Uterus (tissue), 4 donors: ENCODE results near the gene PHF24. TPM values are rescaled to one million over a fixed set of nuclear protein-coding genes. Genes with fewer than 3 reads are reported as not detected.
"Not testable (repeated sequence)": the region's sequence is repeated elsewhere in the genome, so short reads cannot be mapped to it uniquely, and the experiment has no call there.

Experiments
- DNase-seq, 2 donors: peaks; one replicate each; pipeline ENCODE4 v3.0.0-alpha.2; 2019 to 2020
- H3K27ac ChIP-seq, 2 donors: fragments of 200-600 bp; sonication (generic); 1 replicate in 1 of 2; 2 replicates in 1 of 2; pipeline ENCODE4 v1.5.1; 2016 to 2018
- H3K27me3 ChIP-seq, 2 donors: fragments of 200-600 bp; sonication (generic); one replicate each; pipeline ENCODE4 v1.5.1; 2018 to 2019; ENCODE audit warnings: control low read depth in 1 of 2
- H3K36me3 ChIP-seq, 2 donors: fragments of 200-600 bp; sonication (generic); one replicate each; pipeline ENCODE4 v1.5.1; 2019; ENCODE audit warnings: control low read depth in 1 of 2
- H3K4me1 ChIP-seq, 2 donors: fragments of 200-600 bp; sonication (generic); one replicate each; pipeline ENCODE4 v1.5.1; 2018 to 2019; ENCODE audit warnings: control low read depth in 1 of 2
- H3K4me3 ChIP-seq, 2 donors: fragments of 200-600 bp; sonication (generic); 1 replicate in 1 of 2; 2 replicates in 1 of 2; pipeline ENCODE4 v1.5.1; 2018 to 2019; ENCODE audit warnings: mild to moderate bottlenecking in 1 of 2
- H3K9me3 ChIP-seq, 2 donors: fragments of 200-600 bp; sonication (generic); one replicate each; pipeline ENCODE4 v1.5.1; 2019; ENCODE audit warnings: control low read depth in 1 of 2
- POLR2A ChIP-seq, 2 donors: fragments of 450-650 bp; IDR thresholded peaks; one replicate each; pipeline ENCODE4 v1.6.1; 2016; ENCODE audit warnings: antibody characterized with exemption in 2 of 2, mild to moderate bottlenecking in 1 of 2, moderate library complexity in 1 of 2
- intact Hi-C: fragments of 100-400 bp; cut with DNase I; formaldehyde crosslinking; loops from one replicate; pipeline ENCODE4 v1.15.1; 2023; ENCODE audit warnings: low total_unique reads
- total RNA-seq, 4 donors: library from RNA; depleted of rRNA in 3 of 4; stranded (reverse); fragments of >200 nt in 3 of 4; gene quantifications; one replicate each; pipeline versions ENCODE4 v1.1.0 to v1.2.4, GENCODE V29; 2014 to 2023
- TF ChIP-seq, protein P1 (sequence below), 4 experiments: fragments of 200-600 bp in 2 of 4; fragments of 450-650 bp in 2 of 4; sonication (generic) in 2 of 4; IDR thresholded peaks; one replicate each; pipeline ENCODE4 v1.5.1; 2016 to 2019; ENCODE audit warnings: antibody characterized with exemption in 4 of 4, mild to moderate bottlenecking in 2 of 4, moderate library complexity in 1 of 4
- donor health status: DM: yes; HTN: yes; CAD: no.

Gene PHF24
- total RNA-seq, 4 donors from 2014 or later, result under 0.01 to 1.5 (median 0.81) TPM

DNA sequence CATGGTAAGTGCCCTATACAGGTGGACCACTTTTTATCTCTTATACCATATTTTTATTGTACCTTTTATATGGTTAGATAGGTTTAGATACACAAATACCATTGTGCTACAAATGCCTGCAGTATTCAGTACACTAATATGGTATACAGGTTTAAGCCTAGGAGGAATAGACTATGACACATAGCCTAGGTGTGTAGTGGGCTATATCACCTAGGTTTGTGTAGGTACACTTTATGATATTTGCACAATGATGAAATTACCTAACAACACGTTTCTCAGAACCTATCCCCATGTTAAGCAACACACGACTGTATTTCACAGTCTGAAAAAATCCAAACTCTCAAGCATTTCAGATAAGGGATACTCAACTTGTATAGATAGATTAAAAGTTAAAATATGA lies 9.6 kb upstream of the PHF24 start:
- intact Hi-C loops, result no loop called here
- Histone ChIP-seq H3K36me3 (no peaks in the 10 kb centered on the region), H3K4me3 (no peak overlapping the region), H3K9me3 (no peaks in the 10 kb centered on the region), H3K27ac (no peak overlapping the region), H3K27me3 (no peaks in the 10 kb centered on the region), H3K4me1 (no peaks in the 10 kb centered on the region)
- no peak for TF ChIP-seq POLR2A (IDR thresholded peaks at IDR 0.05)
- TF ChIP-seq, protein P1, sequence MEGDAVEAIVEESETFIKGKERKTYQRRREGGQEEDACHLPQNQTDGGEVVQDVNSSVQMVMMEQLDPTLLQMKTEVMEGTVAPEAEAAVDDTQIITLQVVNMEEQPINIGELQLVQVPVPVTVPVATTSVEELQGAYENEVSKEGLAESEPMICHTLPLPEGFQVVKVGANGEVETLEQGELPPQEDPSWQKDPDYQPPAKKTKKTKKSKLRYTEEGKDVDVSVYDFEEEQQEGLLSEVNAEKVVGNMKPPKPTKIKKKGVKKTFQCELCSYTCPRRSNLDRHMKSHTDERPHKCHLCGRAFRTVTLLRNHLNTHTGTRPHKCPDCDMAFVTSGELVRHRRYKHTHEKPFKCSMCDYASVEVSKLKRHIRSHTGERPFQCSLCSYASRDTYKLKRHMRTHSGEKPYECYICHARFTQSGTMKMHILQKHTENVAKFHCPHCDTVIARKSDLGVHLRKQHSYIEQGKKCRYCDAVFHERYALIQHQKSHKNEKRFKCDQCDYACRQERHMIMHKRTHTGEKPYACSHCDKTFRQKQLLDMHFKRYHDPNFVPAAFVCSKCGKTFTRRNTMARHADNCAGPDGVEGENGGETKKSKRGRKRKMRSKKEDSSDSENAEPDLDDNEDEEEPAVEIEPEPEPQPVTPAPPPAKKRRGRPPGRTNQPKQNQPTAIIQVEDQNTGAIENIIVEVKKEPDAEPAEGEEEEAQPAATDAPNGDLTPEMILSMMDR (IDR thresholded peaks at IDR 0.05), result no peak
- no peak for DNase-seq

DNA sequence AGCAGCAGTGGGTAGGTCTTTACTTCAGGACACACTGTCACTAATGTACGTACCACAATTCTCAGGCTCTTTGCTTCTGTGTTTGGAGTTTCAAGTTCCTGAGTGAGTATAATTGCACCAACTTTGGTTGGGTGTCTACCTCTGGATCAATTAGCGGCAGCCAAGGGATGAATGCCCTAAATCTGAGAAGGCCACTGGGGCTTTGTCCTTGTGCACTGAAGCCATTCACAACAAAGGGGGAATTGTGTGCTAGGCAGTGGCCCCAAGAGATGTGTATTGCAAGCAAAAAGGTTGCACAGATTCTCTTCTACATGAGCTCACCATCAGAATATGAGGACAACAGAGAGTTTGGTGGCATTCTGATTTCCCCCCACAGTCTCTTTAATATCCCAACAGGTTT lies 3.9 kb upstream of the PHF24 start:
- no peak for DNase-seq
- Histone ChIP-seq H3K27me3 (no peaks in the 10 kb centered on the region), H3K27ac (no peak overlapping the region), H3K9me3 (no peaks in the 10 kb centered on the region), H3K4me3 (no peak overlapping the region), H3K4me1 (peaks cover 0 to 3% of the 10 kb centered on the region in 2 donors), H3K36me3 (no peaks in the 10 kb centered on the region)
- intact Hi-C loops, result no loop called here
- TF ChIP-seq, protein P1 (IDR thresholded peaks at IDR 0.05), result no peak
- TF ChIP-seq POLR2A (IDR thresholded peaks at IDR 0.05), result no peak

DNA sequence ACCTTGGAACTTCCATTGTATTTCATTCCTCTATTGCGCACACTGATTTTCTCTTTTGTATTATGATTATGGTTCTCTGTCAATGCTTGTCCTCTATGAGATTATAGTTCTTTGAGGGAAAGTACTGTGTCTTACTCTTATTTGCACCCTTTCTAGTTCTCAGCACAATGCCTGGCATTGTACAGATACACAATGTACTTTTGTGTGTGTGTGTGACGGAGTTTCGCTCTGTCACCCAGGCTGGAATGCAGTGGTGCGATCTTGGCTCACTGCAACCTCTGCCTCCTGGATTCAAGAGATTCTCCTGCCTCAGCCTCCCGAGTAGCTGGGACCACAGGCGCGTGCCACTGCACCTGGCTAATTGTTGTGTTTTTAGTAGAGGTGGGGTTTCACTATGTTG lies 2.0 kb upstream of the PHF24 start:
- intact Hi-C loops, DNase-seq, H3K36me3 ChIP-seq, H3K9me3 ChIP-seq, H3K27me3 ChIP-seq, H3K4me3 ChIP-seq, H3K4me1 ChIP-seq, H3K27ac ChIP-seq: not testable (repeated sequence)

DNA sequence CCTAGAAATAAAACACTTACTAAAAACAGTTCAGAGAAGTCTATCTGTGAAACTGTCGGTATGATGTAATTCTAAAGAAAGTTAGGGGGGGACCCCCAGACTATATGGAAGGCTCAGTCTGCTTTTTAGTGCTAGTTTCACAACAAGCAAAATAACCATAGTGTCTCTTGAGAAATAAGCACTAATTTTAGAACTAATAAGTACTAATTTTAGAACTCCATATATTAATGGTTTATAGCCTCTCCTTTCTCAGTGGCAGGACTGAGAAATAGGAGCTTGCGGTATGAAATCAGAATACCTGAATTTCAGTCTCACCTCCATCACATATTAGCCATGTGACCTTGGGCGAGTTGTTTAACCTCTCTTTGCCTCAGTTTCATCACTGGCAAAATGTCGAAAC lies 1.4 kb upstream of the PHF24 start:
- intact Hi-C loops, result no loop called here
- no peak for DNase-seq
- no peak overlapping the region for H3K27ac ChIP-seq
- no peak for TF ChIP-seq POLR2A (IDR thresholded peaks at IDR 0.05)
- TF ChIP-seq, protein P1 (IDR thresholded peaks at IDR 0.05), result no peak
- H3K9me3 ChIP-seq, result no peaks in the 10 kb centered on the region
- H3K36me3 ChIP-seq, result no peaks in the 10 kb centered on the region
- H3K4me3 ChIP-seq, result no peak overlapping the region
- no peaks in the 10 kb centered on the region for H3K27me3 ChIP-seq
- peaks cover 0 to 3% of the 10 kb centered on the region in 2 donors for H3K4me1 ChIP-seq

DNA sequence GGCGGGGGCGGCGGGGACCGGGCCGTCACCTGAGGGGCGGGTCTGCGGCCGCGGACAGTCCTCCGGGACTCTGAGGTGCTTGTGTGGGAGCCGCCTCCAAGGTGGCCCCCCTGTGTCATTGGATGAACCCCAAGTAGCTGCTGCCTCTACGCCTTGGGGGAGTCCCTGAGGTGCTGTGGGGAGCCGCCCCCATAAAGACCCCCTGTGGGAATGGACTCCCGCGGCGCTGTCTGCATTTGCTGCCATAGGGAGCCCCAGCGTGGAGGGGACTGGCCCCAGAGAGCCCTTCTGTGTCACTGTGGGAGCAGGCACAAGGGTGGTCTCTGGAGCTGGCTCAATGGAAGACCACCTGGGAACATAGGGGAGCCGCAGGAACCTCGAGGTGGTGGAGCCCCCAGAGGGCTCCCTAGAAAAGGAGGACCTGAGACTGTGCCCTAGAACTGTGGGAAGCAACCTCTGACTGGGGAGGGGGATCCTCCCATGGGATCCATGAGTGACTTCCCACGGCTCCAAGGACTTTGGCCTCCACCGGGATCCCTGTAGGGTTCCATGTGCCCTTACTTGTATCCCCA lies 412 bp downstream of the PHF24 start:
- DNase-seq, result no peak
- intact Hi-C loops, result no loop called here
- Histone ChIP-seq H3K27me3 (no peaks in the 10 kb centered on the region), H3K27ac (no peak overlapping the region), H3K4me3 (peak overlapping the region in 1 of 2 donors; percentile 27), H3K36me3 (no peaks in the 10 kb centered on the region), H3K9me3 (no peaks in the 10 kb centered on the region), H3K4me1 (peaks cover 0 to 3% of the 10 kb centered on the region in 2 donors)
- TF ChIP-seq, protein P1 (IDR thresholded peaks at IDR 0.05), result no peak
- TF ChIP-seq POLR2A (IDR thresholded peaks at IDR 0.05), result no peak

DNA sequence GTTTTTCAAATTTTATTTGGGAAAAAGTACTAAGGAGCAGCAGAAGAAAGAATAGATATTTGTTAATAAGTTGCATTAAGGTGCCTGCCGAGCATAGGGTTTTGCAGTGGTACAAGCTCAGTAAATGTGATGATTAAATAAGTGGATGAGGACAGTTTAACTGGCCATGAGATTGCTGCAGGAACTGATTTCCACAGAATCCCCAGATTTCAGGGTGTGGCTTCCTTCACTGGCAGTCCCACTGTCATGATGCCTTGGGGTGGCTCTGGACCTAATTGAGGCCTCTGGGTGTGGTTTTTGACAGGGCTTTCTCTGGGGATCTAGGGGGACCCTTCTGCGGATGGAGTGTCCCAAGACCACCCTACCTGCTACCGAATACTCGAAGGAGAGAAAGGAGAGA lies 1.4 kb downstream of the PHF24 start:
- Histone ChIP-seq H3K9me3 (no peaks in the 10 kb centered on the region), H3K4me1 (peaks cover 0 to 3% of the 10 kb centered on the region in 2 donors), H3K27me3 (no peaks in the 10 kb centered on the region), H3K27ac (no peak overlapping the region), H3K4me3 (no peak overlapping the region), H3K36me3 (no peaks in the 10 kb centered on the region)
- intact Hi-C loops, result no loop called here
- TF ChIP-seq, protein P1 (IDR thresholded peaks at IDR 0.05), result no peak
- no peak for TF ChIP-seq POLR2A (IDR thresholded peaks at IDR 0.05)
- DNase-seq, result no peak
